HepG2 (cell line): ENCODE results near the gene PGRMC2. TPM values are rescaled to one million over a fixed set of nuclear protein-coding genes. Genes with fewer than 3 reads are reported as not detected.

ENCODE experiments used
- ATF1 ChIP-seq: IDR thresholded peaks from 2 replicates; pipeline ENCODE4 v1.6.1; 2016; ENCODE audit warnings: mild to moderate bottlenecking, control low read depth
- BHLHE40 ChIP-seq: IDR thresholded peaks from 2 replicates; pipeline ENCODE4 v1.6.1; 2011; ENCODE audit warnings: low read length, improper control_type of control experiment
- CCDC6 ChIP-seq: sonication (generic); formaldehyde crosslinking; IDR thresholded peaks from 2 replicates; pipeline ENCODE4 v1.8.1; 2022; ENCODE audit warnings: mild to moderate bottlenecking, missing genetic modification reagents, moderate library complexity
- CERS6 ChIP-seq: sonication (generic); formaldehyde crosslinking; IDR thresholded peaks from 2 replicates; pipeline ENCODE4 v1.5.0; 2020; ENCODE audit warnings: missing genetic modification reagents
- DBP ChIP-seq: sonication (generic); formaldehyde crosslinking; IDR thresholded peaks from 2 replicates; pipeline ENCODE4 v1.4.0; 2020; ENCODE audit warnings: missing genetic modification reagents; ENCODE audit errors: not compliant biosample characterization
- FOXK1 ChIP-seq: sonication (generic); formaldehyde crosslinking; IDR thresholded peaks from 2 replicates; pipeline ENCODE4 v1.4.0; 2020; ENCODE audit warnings: low read depth, missing genetic modification reagents, borderline replicate concordance
- HDAC6 ChIP-seq: fragments of 200-600 bp; sonication (generic); IDR thresholded peaks from 2 replicates; pipeline ENCODE4 v1.7.0; 2017; ENCODE audit warnings: mild to moderate bottlenecking, antibody characterized with exemption, low read length, low read depth
- HES4 ChIP-seq: sonication (generic); formaldehyde crosslinking; IDR thresholded peaks from 2 replicates; pipeline ENCODE4 v1.9.0; 2021; ENCODE audit warnings: mild to moderate bottlenecking, missing genetic modification reagents, borderline replicate concordance
- IKZF1 ChIP-seq: fragments of 450-650 bp; IDR thresholded peaks from 2 replicates; pipeline ENCODE4 v1.7.1; 2016
- ISX ChIP-seq: sonication (generic); formaldehyde crosslinking; conservative IDR thresholded peaks from 2 replicates; pipeline ENCODE4 v1.5.0; 2020; ENCODE audit warnings: missing genetic modification reagents
- KDM1A ChIP-seq: IDR thresholded peaks from 2 replicates; pipeline ENCODE4 v1.6.1; 2016; ENCODE audit warnings: missing compliant biosample characterization
- MYPOP ChIP-seq: sonication (generic); formaldehyde crosslinking; IDR thresholded peaks from 2 replicates; pipeline ENCODE4 v1.8.1; 2023; ENCODE audit warnings: mild to moderate bottlenecking, moderate library complexity, missing genetic modification reagents
- NKX3-1 ChIP-seq: sonication (generic); formaldehyde crosslinking; IDR thresholded peaks from 2 replicates; pipeline ENCODE4 v1.5.0; 2020; ENCODE audit warnings: missing genetic modification reagents
- PAX8 ChIP-seq: sonication (generic); formaldehyde crosslinking; IDR thresholded peaks from 2 replicates; pipeline ENCODE4 v1.8.0; 2022; ENCODE audit warnings: mild to moderate bottlenecking, missing genetic modification reagents, borderline replicate concordance
- PHF21A ChIP-seq: sonication (generic); formaldehyde crosslinking; IDR thresholded peaks from 2 replicates; pipeline ENCODE4 v1.5.0; 2020; ENCODE audit warnings: mild to moderate bottlenecking, missing genetic modification reagents
- TARDBP ChIP-seq: sonication (generic); formaldehyde crosslinking; IDR thresholded peaks from 2 replicates; pipeline ENCODE4 v1.8.0; 2022; ENCODE audit warnings: mild to moderate bottlenecking, missing genetic modification reagents
- TMF1 ChIP-seq: sonication (generic); formaldehyde crosslinking; IDR thresholded peaks from 2 replicates; pipeline ENCODE4 v1.8.1; 2022; ENCODE audit warnings: low read depth, missing genetic modification reagents
- ZFP1 ChIP-seq: IDR thresholded peaks from 2 replicates; pipeline ENCODE4 v1.6.1; 2016
- ZNF234 ChIP-seq: sonication (generic); formaldehyde crosslinking; conservative IDR thresholded peaks from 2 replicates; pipeline ENCODE4 v1.5.1; 2020; ENCODE audit warnings: mild to moderate bottlenecking, missing genetic modification reagents
- ZNF350 ChIP-seq: sonication (generic); formaldehyde crosslinking; IDR thresholded peaks from 2 replicates; pipeline ENCODE4 v1.4.0; 2020; ENCODE audit warnings: mild to moderate bottlenecking, low read depth, missing genetic modification reagents, borderline replicate concordance
- ZNF614 ChIP-seq: IDR thresholded peaks from 2 replicates; pipeline ENCODE4 v1.6.1; 2018; ENCODE audit warnings: missing biosample characterization, missing genetic modification reagents, inconsistent platforms, borderline replicate concordance
- ZNF891 ChIP-seq: sonication (generic); formaldehyde crosslinking; IDR thresholded peaks from 2 replicates; pipeline ENCODE4 v1.5.0; 2020; ENCODE audit warnings: mild to moderate bottlenecking, missing genetic modification reagents
- polyA plus RNA-seq, 8 experiments: library from polyadenylated mRNA; depleted of rRNA in 3 of 8; stranded (reverse) in 7 of 8; unstranded in 1 of 8; fragments of >200 nt; fragmentation: Illumina TruSeq in 4 of 8; extraction: Trizol in 4 of 8; gene quantifications; 2 replicates each; pipeline versions ENCODE4 v1.2.1 to v1.2.3, GENCODE V29; 2011 to 2016; ENCODE audit warnings: low read depth in 4 of 8, missing spikeins in 1 of 8, mixed read lengths in 1 of 8; ENCODE audit not compliant: insufficient read depth in 1 of 8
- total RNA-seq, 5 experiments: library from RNA; depleted of rRNA; stranded (reverse); fragments of >200 nt; fragmentation: Illumina TruSeq; extraction: Trizol; gene quantifications; 2 replicates each; pipeline ENCODE4 v1.2.3, GENCODE V29; 2016; ENCODE audit warnings: low read depth in 1 of 5

The PGRMC2 gene
- total and polyA plus RNA-seq, 2 of the 13 experiments (the other 11 are each of a cell fraction or from before 2014, with no cell fraction given), result 16.0 to 19.8 TPM

- TF ChIP-seq DBP, result no peak
- peak; percentile 41; the same call in 1 of the 2 replicates for TF ChIP-seq MYPOP (CRISPR knock-in tag)
- 0 out of 2 replicates have a peak, but pooled peaks have one; percentile 33 for TF ChIP-seq TARDBP (CRISPR knock-in tag)
- no peak for TF ChIP-seq PAX8
- TF ChIP-seq IKZF1, result no peak
- peak; percentile 33; the same call in 1 of the 2 replicates for TF ChIP-seq ZNF350
- no peak for TF ChIP-seq CERS6 (CRISPR knock-in tag)
- no peak for TF ChIP-seq ZNF614 (CRISPR knock-in tag)
- TF ChIP-seq BHLHE40, result peak; percentile 32; the same call in 1 of the 2 replicates
- peak; percentile 41; the same call in 1 of the 2 replicates for TF ChIP-seq FOXK1 (CRISPR knock-in tag)
- TF ChIP-seq KDM1A (CRISPR knock-in tag), result 0 out of 2 replicates have a peak, but pooled peaks have one; percentile 21
- no peak for TF ChIP-seq ISX (CRISPR knock-in tag)
- peak; percentile 23; the same call in 1 of the 2 replicates for TF ChIP-seq CCDC6
- TF ChIP-seq ZNF891, result no peak
- no peak for TF ChIP-seq PHF21A (CRISPR knock-in tag)
- no peak for TF ChIP-seq ATF1
- TF ChIP-seq ZNF234, result no peak
- TF ChIP-seq HDAC6, result no peak
- no peak for TF ChIP-seq TMF1 (CRISPR knock-in tag)
- 0 out of 2 replicates have a peak, but pooled peaks have one; percentile 56 for TF ChIP-seq ZFP1 (CRISPR knock-in tag)
- TF ChIP-seq NKX3-1 (CRISPR knock-in tag), result no peak
- no peak for TF ChIP-seq HES4 (CRISPR knock-in tag)
Observed at GRCh38 chr4:128285085-128285997, 2.3 kb downstream of the PGRMC2 start (continued).
